K562 (cell line): ENCODE results near the gene HMCN2. TPM values are rescaled to one million over a fixed set of nuclear protein-coding genes. Genes with fewer than 3 reads are reported as not detected.

Experiments
- ATAC-seq: fragments of 200-7000 bp; cut with Tn5 transposase; 3 replicates; pipeline ENCODE4 v1.9.1; 2020; ENCODE audit warnings: moderate library complexity
- BruUV-seq: library from RNA; stranded (reverse); fragments of 400-500 nt; replicated peaks from 2 replicates; lab custom pipeline; 2021; lab: Mats Ljungman, UMichigan
- CTCF ChIA-PET: fragments of 300-600 bp; formaldehyde crosslinking; extraction: SDS; loops from one replicate; lab custom pipeline; 2021; ENCODE audit warnings: low intra/inter-chr PET ratio; lab: Yijun Ruan, JAX
- POLR2A ChIA-PET: fragments of 300-600, 350-650 bp; sonication (Branson Sonifier 250); formaldehyde crosslinking; extraction: SDS; loops from one replicate; lab custom pipeline; 2021; ENCODE audit warnings: antibody characterized with exemption, inconsistent platforms; lab: Yijun Ruan, JAX
- DNase-seq, 4 experiments: peaks; one replicate each; pipeline versions ENCODE4 v3.0.0 to v3.0.0-alpha.2; 2011 to 2018; ENCODE audit warnings: low spot score in 3 of 4, mixed read lengths in 3 of 4; ENCODE audit errors: extremely low read depth in 1 of 4
- FAIRE-seq: peaks from 2 replicates; lab custom pipeline; 2011; peaks lifted over from hg19 to GRCh38; lab: Jason Lieb, UNC
- H2AFZ ChIP-seq: 2 replicates; pipeline ENCODE4 v1.6.0; 2011; ENCODE audit warnings: low read depth, low read length, control low read depth, inconsistent platforms
- H3K27ac ChIP-seq: fragments of 200-600 bp; 3 replicates; pipeline ENCODE4 v1.8.0; 2011; ENCODE audit warnings: low read depth, mild to moderate bottlenecking, control low read depth, inconsistent platforms, low read length, moderate library complexity, mixed read lengths; ENCODE audit errors: extremely low read depth
- H3K27me3 ChIP-seq, 2 experiments: fragments of 300-600 bp in 1 of 2; 2 replicates in 1 of 2; 3 replicates in 1 of 2; pipeline versions ENCODE4 v1.6.0 to v1.8.0; 2011; ENCODE audit warnings: inconsistent platforms in 2 of 2, low read length in 2 of 2, mild to moderate bottlenecking in 1 of 2, mixed read lengths in 1 of 2, moderate library complexity in 1 of 2; ENCODE audit not compliant: control insufficient read depth in 2 of 2, insufficient read depth in 2 of 2
- H3K36me3 ChIP-seq: fragments of 300-600 bp; 3 replicates; pipeline ENCODE4 v1.8.0; 2011; ENCODE audit warnings: mild to moderate bottlenecking, low read length, inconsistent platforms; ENCODE audit not compliant: control insufficient read depth, insufficient read depth
- H3K4me1 ChIP-seq, 2 experiments: fragments of 200-600 bp in 1 of 2; replicated peaks in 1 of 2; 2 replicates in 1 of 2; 3 replicates in 1 of 2; pipeline versions ENCODE4 v1.5.1 to v1.8.0; 2011; ENCODE audit warnings: inconsistent platforms in 2 of 2, low read length in 2 of 2, mild to moderate bottlenecking in 1 of 2, mixed read lengths in 1 of 2, moderate library complexity in 1 of 2; ENCODE audit not compliant: control insufficient read depth in 2 of 2, insufficient read depth in 2 of 2
- H3K4me2 ChIP-seq: 2 replicates; pipeline ENCODE4 v1.6.1; 2011; ENCODE audit warnings: low read length, control low read depth, inconsistent platforms, mixed read lengths; ENCODE audit not compliant: insufficient read depth
- H3K4me3 ChIP-seq: fragments of 200-600 bp; sonication (generic), shearing (Covaris generic); 2 replicates; pipeline ENCODE4 v1.5.1; 2016; ENCODE audit warnings: control low read depth, inconsistent platforms
- H3K79me2 ChIP-seq: fragments of 200-600 bp; 3 replicates; pipeline ENCODE4 v1.8.0; 2011; ENCODE audit warnings: low read length, inconsistent platforms; ENCODE audit not compliant: control insufficient read depth, insufficient read depth
- H3K9ac ChIP-seq, 2 experiments: 2 replicates each; pipeline versions ENCODE4 v1.6.0 to v1.6.1; 2011; ENCODE audit warnings: low read depth in 2 of 2, low read length in 2 of 2, control low read depth in 1 of 2, inconsistent platforms in 1 of 2, mild to moderate bottlenecking in 1 of 2, mixed read lengths in 1 of 2; ENCODE audit not compliant: insufficient read depth in 1 of 2
- H3K9me1 ChIP-seq: one replicate; pipeline ENCODE4 v1.6.0; 2011; ENCODE audit warnings: inconsistent platforms, mild to moderate bottlenecking, low read length, moderate library complexity; ENCODE audit not compliant: control insufficient read depth, insufficient read depth
- H3K9me3 ChIP-seq: replicated peaks from 2 replicates; pipeline ENCODE4 v1.5.1; 2011; ENCODE audit warnings: low read depth, low read length, inconsistent platforms; ENCODE audit not compliant: control insufficient read depth, insufficient read depth
- H4K20me1 ChIP-seq: replicated peaks from 2 replicates; pipeline ENCODE4 v1.6.1; 2011; ENCODE audit warnings: low read length, inconsistent platforms, mixed read lengths; ENCODE audit not compliant: control insufficient read depth, insufficient read depth
- COPS2 ChIP-seq: fragments of 450-650 bp; conservative IDR thresholded peaks from 2 replicates; pipeline ENCODE4 v1.6.1; 2016; ENCODE audit warnings: mild to moderate bottlenecking, moderate library complexity
- EWSR1 ChIP-seq: fragments of 450-650 bp; IDR thresholded peaks from 2 replicates; pipeline ENCODE4 v1.6.1; 2018; ENCODE audit warnings: borderline replicate concordance, mild to moderate bottlenecking, low read depth, moderate library complexity; ENCODE audit not compliant: partially characterized antibody
- FOXJ3 ChIP-seq: sonication (generic); formaldehyde crosslinking; IDR thresholded peaks from 2 replicates; pipeline ENCODE4 v1.4.0; 2020; ENCODE audit warnings: mild to moderate bottlenecking, missing genetic modification reagents
- GATAD2A ChIP-seq: fragments of 450-650 bp; IDR thresholded peaks from 2 replicates; pipeline ENCODE4 v1.6.1; 2017
- MCM5 ChIP-seq: fragments of 450-650 bp; IDR thresholded peaks from 2 replicates; pipeline ENCODE4 v1.6.1; 2016; ENCODE audit warnings: low read depth
- PHTF2 ChIP-seq: fragments of 250-450 bp; sonication (Bioruptor Pico); IDR thresholded peaks from 2 replicates; pipeline ENCODE4 v1.5.0; 2021; ENCODE audit warnings: mild to moderate bottlenecking
- SMARCC2 ChIP-seq: fragments of 450-650 bp; IDR thresholded peaks from 2 replicates; pipeline ENCODE4 v1.6.1; 2017; ENCODE audit warnings: antibody characterized with exemption, moderate library complexity, mild to moderate bottlenecking, low read depth
- ZC3H4 ChIP-seq: sonication (generic); formaldehyde crosslinking; IDR thresholded peaks from 2 replicates; pipeline ENCODE4 v1.9.0; 2021; ENCODE audit warnings: missing genetic modification reagents, borderline replicate concordance
- WGBS: fragments of 100-300 bp; shearing (Covaris generic); methylation state at CpG from one replicate; pipeline ENCODE4 v1.1.6; 2016; ENCODE audit warnings: low coverage, mixed read lengths; ENCODE audit not compliant: insufficient coverage; ENCODE audit errors: missing lambda C conversion rate; 5-methylcytosine and 5-hydroxymethylcytosine counted together
- in situ Hi-C: fragments of 300-500 bp; cut with MboI; formaldehyde crosslinking; loops from 4 replicates; pipeline ENCODE4 v1.15.0; 2018; ENCODE audit warnings: inconsistent platforms, mixed read lengths
- intact Hi-C: fragments of 100-400 bp; cut with micrococcal nuclease; formaldehyde crosslinking; loops from 2 replicates; pipeline ENCODE4 v1.14.2; 2022
- polyA plus RNA-seq, 8 experiments: library from polyadenylated mRNA; depleted of rRNA in 4 of 8; stranded (reverse) in 5 of 8; unstranded in 3 of 8; fragments of >200 nt; fragmentation: Nextera tagmentation in 2 of 8; fragmentation: Illumina TruSeq in 1 of 8; extraction: Ambion mirVana in 2 of 8; extraction: Trizol in 1 of 8; gene quantifications; 2 replicates each; pipeline versions ENCODE4 v1.2.1 to v1.2.3, GENCODE V29; 2011 to 2014; ENCODE audit warnings: inconsistent platforms in 1 of 8, missing spikeins in 1 of 8
- total RNA-seq, 7 experiments: library from RNA; depleted of rRNA in 6 of 7; stranded (reverse); fragments of >200 nt in 6 of 7; fragmentation: Illumina TruSeq in 2 of 7; extraction: Trizol in 2 of 7; gene quantifications; 2 replicates each; pipeline versions ENCODE4 v1.2.1 to v1.2.3, GENCODE V29; 2011 to 2021; ENCODE audit warnings: low replicate concordance in 1 of 7
- TF ChIP-seq, protein P1 (sequence below): sonication (generic); formaldehyde crosslinking; IDR thresholded peaks from 2 replicates; pipeline ENCODE4 v1.9.0; 2022; ENCODE audit warnings: mild to moderate bottlenecking, missing genetic modification reagents
- TF ChIP-seq, protein P2 (sequence below): sonication (generic); formaldehyde crosslinking; IDR thresholded peaks from 2 replicates; pipeline ENCODE4 v1.5.0; 2020; ENCODE audit warnings: missing genetic modification reagents
- TF ChIP-seq, protein P3 (sequence below): fragments of 150-350 bp; IDR thresholded peaks from 2 replicates; pipeline ENCODE4 v1.6.1; 2014; ENCODE audit warnings: low read depth, mild to moderate bottlenecking, low read length, borderline replicate concordance

HMCN2 gene
- total and polyA plus RNA-seq, 9 of the 15 experiments (the other 6 are each of a cell fraction or from before 2014, with no cell fraction given), result 0.01 TPM; not detected in 8

DNA sequence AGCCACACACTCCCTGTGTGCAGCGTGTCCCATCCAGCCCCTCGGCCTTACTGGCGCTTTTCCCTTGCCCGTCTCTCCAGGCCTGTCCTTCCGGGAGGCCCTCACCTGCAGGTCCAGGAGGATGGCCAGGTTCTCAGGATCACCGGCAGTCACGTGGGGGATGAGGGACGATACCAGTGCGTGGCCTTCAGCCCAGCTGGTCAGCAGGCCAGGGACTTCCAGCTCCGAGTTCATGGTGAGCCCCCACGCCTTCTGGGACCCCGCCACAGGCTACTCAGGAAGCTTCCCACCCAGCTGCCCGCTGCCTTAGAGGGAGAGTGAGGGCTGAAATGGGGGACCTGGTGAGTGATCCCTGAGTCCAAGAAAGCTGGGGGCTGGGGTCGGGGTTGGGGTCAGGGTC, 85.8 kb downstream of the HMCN2 start:
- ChIA-PET CTCF (no interaction called here), POLR2A (interaction anchor here (0.6 kb wide), 1 partner anchor 14 kb away, joined by 3 read pairs; no protein-coding TSS in a partner anchor)
- Histone ChIP-seq H3K9me1 (no peaks in the 10 kb centered on the region), H2AFZ (no peak overlapping the region), H3K4me1 (peaks cover 0 to 19% of the 10 kb centered on the region in 2 experiments; a peak in 2 of 5 replicates), H3K36me3 (no peaks in the 10 kb centered on the region), H4K20me1 (peaks cover 9% of the 10 kb centered on the region; the same call in 1 of the 2 replicates), H3K4me2 (no peak overlapping the region), H3K27ac (no peak overlapping the region), H3K79me2 (no peaks in the 10 kb centered on the region), H3K9me3 (no peaks in the 10 kb centered on the region), H3K27me3 (peaks cover 6 to 50% of the 10 kb centered on the region in 2 experiments; a peak in 3 of 5 replicates), H3K9ac (no peak overlapping the region), H3K4me3 (no peak overlapping the region)
- 5% methylated on average over 14 of the region's 14 CpGs for WGBS
- ATAC-seq (no peak), FAIRE-seq (no peak), DNase-seq (no peak)
- intact Hi-C loops (no loop called here), in situ Hi-C loops (no loop called here)
- no TSS peak for BruUV-seq
- no peak for TF ChIP-seq PHTF2 (CRISPR knock-in tag)
- TF ChIP-seq, protein P1, sequence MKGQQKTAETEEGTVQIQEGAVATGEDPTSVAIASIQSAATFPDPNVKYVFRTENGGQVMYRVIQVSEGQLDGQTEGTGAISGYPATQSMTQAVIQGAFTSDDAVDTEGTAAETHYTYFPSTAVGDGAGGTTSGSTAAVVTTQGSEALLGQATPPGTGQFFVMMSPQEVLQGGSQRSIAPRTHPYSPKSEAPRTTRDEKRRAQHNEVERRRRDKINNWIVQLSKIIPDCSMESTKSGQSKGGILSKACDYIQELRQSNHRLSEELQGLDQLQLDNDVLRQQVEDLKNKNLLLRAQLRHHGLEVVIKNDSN (CRISPR knock-in tag), result peak; percentile 46; the same call in 1 of the 2 replicates
- TF ChIP-seq, protein P2, sequence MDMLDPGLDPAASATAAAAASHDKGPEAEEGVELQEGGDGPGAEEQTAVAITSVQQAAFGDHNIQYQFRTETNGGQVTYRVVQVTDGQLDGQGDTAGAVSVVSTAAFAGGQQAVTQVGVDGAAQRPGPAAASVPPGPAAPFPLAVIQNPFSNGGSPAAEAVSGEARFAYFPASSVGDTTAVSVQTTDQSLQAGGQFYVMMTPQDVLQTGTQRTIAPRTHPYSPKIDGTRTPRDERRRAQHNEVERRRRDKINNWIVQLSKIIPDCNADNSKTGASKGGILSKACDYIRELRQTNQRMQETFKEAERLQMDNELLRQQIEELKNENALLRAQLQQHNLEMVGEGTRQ (CRISPR knock-in tag), result peak; percentile 25

DNA sequence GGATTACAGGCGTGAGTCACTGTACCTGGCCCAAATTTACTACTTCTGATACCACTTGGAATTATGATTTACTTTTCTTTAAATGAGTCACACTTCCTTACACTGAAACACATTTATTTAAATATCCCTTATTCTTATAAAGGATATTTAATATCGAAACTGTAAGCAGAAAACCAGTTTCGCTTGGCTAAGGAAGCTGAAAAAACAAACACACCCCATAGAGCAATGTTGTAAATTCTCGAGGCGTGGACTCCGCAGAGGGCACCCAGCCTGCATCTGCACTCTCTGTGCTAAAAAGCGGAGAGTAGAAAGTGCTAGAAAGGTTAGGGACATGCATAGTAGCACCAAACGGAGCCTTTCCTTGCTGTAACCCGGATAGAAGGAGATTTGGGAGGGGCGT, 86.5 kb downstream of the HMCN2 start:
- Histone ChIP-seq H3K9ac (no peak overlapping the region), H4K20me1 (peaks cover 9% of the 10 kb centered on the region; the same call in 1 of the 2 replicates), H3K36me3 (no peaks in the 10 kb centered on the region), H3K27me3 (peaks cover 6 to 47% of the 10 kb centered on the region in 2 experiments; a peak in 3 of 5 replicates), H2AFZ (no peak overlapping the region), H3K4me1 (peaks cover 0 to 14% of the 10 kb centered on the region in 2 experiments; a peak in 2 of 5 replicates), H3K9me1 (no peaks in the 10 kb centered on the region), H3K4me2 (no peak overlapping the region), H3K27ac (no peak overlapping the region), H3K79me2 (no peaks in the 10 kb centered on the region), H3K9me3 (no peaks in the 10 kb centered on the region), H3K4me3 (no peak overlapping the region)
- intact Hi-C loops (no loop called here), in situ Hi-C loops (no loop called here)
- BruUV-seq, result no TSS peak
- no peak for ATAC-seq
- ChIA-PET POLR2A (no interaction called here), CTCF (no interaction called here)
- DNase-seq, result no peak
- WGBS, result 10% methylated on average over 10 of the region's 10 CpGs
- no peak for FAIRE-seq
- TF ChIP-seq COPS2 (no peak), MCM5 (no peak), ZC3H4 (CRISPR knock-in tag) (no peak), FOXJ3 (CRISPR knock-in tag) (no peak), SMARCC2 (no peak), GATAD2A (no peak), EWSR1 (no peak)
- TF ChIP-seq, protein P3, sequence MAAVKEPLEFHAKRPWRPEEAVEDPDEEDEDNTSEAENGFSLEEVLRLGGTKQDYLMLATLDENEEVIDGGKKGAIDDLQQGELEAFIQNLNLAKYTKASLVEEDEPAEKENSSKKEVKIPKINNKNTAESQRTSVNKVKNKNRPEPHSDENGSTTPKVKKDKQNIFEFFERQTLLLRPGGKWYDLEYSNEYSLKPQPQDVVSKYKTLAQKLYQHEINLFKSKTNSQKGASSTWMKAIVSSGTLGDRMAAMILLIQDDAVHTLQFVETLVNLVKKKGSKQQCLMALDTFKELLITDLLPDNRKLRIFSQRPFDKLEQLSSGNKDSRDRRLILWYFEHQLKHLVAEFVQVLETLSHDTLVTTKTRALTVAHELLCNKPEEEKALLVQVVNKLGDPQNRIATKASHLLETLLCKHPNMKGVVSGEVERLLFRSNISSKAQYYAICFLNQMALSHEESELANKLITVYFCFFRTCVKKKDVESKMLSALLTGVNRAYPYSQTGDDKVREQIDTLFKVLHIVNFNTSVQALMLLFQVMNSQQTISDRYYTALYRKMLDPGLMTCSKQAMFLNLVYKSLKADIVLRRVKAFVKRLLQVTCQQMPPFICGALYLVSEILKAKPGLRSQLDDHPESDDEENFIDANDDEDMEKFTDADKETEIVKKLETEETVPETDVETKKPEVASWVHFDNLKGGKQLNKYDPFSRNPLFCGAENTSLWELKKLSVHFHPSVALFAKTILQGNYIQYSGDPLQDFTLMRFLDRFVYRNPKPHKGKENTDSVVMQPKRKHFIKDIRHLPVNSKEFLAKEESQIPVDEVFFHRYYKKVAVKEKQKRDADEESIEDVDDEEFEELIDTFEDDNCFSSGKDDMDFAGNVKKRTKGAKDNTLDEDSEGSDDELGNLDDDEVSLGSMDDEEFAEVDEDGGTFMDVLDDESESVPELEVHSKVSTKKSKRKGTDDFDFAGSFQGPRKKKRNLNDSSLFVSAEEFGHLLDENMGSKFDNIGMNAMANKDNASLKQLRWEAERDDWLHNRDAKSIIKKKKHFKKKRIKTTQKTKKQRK, result no peak
